Lower lobe of right lung (tissue), 2 donors: ENCODE results near the gene SEMA4G. TPM values are rescaled to one million over a fixed set of nuclear protein-coding genes. Genes with fewer than 3 reads are reported as not detected.

ENCODE experiments used
- ATAC-seq, 2 donors: fragments of 200-7000 bp; cut with Tn5 transposase; one replicate each; pipeline ENCODE4 v1.9.1; 2020 to 2022; ENCODE audit warnings: mild to moderate bottlenecking in 2 of 2, moderate library complexity in 2 of 2
- DNase-seq: peaks from one replicate; pipeline ENCODE4 v3.0.0-alpha.2; 2020
- H3K27ac ChIP-seq: fragments of 200-600 bp; one replicate; pipeline ENCODE4 v1.8.0; 2022
- H3K27me3 ChIP-seq: fragments of 200-600 bp; one replicate; pipeline ENCODE4 v1.8.0; 2022; ENCODE audit warnings: low read depth
- H3K36me3 ChIP-seq: fragments of 200-600 bp; one replicate; pipeline ENCODE4 v1.8.0; 2022; ENCODE audit warnings: mild to moderate bottlenecking
- H3K4me1 ChIP-seq: fragments of 200-600 bp; one replicate; pipeline ENCODE4 v1.8.0; 2022
- H3K4me3 ChIP-seq: fragments of 200-600 bp; one replicate; pipeline ENCODE4 v1.8.0; 2022; ENCODE audit warnings: mild to moderate bottlenecking
- H3K9me3 ChIP-seq: fragments of 200-600 bp; one replicate; pipeline ENCODE4 v1.8.0; 2022
- intact Hi-C: fragments of 100-400 bp; cut with DNase I; formaldehyde crosslinking; loops from one replicate; pipeline ENCODE4 v1.11.0; 2022
- total RNA-seq: library from RNA; stranded (reverse); fragmentation: NEBNext Ultra II Directional; extraction: Animal tissue kit (Norgen Biotek cat#: 25700); gene quantifications from one replicate; pipeline ENCODE4 v1.2.1, GENCODE V29; 2021
- TF ChIP-seq, protein P1 (sequence below): fragments of 200-600 bp; IDR thresholded peaks from one replicate; pipeline ENCODE4 v1.8.0; 2022; ENCODE audit warnings: antibody characterized with exemption, mild to moderate bottlenecking
- donor health status: DM: no; HTN: yes; CAD: no; lungs with severe emphysema.

SEMA4G gene
- total RNA-seq, 1 donor from 2014 or later, result 5.1 TPM

DNA sequence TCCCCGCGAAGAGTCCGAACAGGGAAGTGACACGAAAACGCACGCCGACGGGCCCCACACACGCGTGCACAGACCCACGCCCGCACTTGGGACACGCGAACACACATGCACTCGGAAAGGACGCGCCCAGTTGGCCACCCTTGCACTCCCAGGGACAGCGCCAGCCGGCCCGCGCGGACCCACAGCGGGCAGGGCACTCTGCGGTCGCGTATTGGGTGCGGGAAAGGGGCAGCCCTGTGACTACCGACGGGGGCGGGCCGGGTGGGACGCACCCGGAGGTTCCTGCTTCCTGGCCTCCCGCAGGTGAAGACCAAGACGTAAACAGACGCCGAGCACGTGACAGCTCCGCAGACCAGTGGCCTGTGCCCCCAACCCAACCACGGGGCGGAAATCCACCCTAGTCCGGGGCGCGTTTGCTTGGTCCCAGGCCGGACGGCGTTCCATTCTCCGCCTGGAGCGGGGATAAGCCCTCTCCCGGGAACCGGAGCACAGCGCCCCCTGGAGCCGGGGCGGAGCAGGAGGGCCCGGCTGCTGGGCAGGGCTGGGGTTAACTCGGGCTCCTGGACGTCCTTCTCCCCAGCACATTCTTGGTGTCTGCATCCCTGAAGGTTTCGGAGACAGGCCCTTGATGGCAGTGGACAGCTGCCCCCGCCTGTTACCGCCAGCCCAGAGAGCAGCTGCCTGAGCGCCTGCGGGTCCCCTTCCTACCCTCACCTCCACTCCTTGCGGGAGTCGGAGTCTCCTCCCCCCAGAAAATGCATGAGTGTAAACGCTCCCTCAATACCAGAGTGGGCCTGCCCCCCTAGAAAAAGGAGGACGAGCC lies 28.3 kb downstream of the SEMA4G start:
- TF ChIP-seq, protein P1, sequence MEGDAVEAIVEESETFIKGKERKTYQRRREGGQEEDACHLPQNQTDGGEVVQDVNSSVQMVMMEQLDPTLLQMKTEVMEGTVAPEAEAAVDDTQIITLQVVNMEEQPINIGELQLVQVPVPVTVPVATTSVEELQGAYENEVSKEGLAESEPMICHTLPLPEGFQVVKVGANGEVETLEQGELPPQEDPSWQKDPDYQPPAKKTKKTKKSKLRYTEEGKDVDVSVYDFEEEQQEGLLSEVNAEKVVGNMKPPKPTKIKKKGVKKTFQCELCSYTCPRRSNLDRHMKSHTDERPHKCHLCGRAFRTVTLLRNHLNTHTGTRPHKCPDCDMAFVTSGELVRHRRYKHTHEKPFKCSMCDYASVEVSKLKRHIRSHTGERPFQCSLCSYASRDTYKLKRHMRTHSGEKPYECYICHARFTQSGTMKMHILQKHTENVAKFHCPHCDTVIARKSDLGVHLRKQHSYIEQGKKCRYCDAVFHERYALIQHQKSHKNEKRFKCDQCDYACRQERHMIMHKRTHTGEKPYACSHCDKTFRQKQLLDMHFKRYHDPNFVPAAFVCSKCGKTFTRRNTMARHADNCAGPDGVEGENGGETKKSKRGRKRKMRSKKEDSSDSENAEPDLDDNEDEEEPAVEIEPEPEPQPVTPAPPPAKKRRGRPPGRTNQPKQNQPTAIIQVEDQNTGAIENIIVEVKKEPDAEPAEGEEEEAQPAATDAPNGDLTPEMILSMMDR, result peak; percentile 95
- H3K4me1 ChIP-seq, result peaks cover 40% of the 10 kb centered on the region
- intact Hi-C loops, result no loop called here
- H3K27me3 ChIP-seq, result no peaks in the 10 kb centered on the region
- no peaks in the 10 kb centered on the region for H3K9me3 ChIP-seq
- ATAC-seq (peak; percentile 78 to 80), DNase-seq (peak; percentile 88)
- H3K36me3 ChIP-seq, result peaks cover 16% of the 10 kb centered on the region
- H3K4me3 ChIP-seq, result peak overlapping the region; percentile 75
- H3K27ac ChIP-seq, result peak overlapping the region; percentile 98

DNA sequence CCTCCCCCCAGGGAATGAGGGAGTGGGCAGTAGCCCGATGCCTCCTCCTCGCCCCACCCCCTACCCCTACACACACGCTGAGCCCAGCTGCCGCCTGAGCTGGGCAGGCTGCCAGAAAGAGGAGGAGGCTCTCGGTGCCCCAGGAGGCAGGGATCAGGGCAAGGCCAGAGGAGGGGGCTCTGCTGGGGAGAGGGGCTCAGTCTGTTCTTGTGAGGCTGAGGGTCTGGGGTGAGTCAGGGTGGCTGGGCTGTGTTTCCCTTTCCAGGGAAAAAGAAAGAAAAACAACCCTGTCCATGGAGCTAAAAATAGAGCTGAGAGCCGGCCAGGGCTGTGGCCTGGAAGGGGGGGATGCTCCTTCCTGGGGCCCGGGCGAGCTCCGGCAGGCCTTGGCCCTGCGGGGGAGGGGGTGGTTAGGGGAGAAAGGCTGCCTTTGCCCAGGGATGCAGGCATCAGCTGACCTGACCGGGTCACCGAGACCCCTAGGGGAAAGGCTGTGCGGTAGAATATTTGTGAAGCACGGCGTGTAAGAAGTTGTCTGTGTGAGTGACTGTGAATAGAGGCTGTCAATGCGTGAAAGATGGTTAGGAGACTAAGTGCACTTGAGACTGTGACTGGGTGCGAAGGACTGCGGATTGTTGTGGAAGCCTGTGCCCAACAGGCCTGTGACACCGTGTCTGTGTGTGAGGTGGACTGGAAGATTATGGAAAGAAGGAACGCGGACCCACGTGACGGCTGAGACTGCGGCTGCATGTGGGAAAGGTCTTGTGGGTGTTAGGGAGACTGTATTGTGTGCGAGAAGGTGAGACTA lies 29.1 kb downstream of the SEMA4G start:
- intact Hi-C loops, result no loop called here
- Histone ChIP-seq H3K4me1 (peaks cover 48% of the 10 kb centered on the region), H3K9me3 (no peaks in the 10 kb centered on the region), H3K27ac (peak overlapping the region; percentile 98), H3K27me3 (no peaks in the 10 kb centered on the region), H3K4me3 (peak overlapping the region; percentile 75), H3K36me3 (peaks cover 16% of the 10 kb centered on the region)
- peak; percentile 88 for DNase-seq
- ATAC-seq, result peak; percentile 60 to 68
- TF ChIP-seq, protein P1, result no peak

DNA sequence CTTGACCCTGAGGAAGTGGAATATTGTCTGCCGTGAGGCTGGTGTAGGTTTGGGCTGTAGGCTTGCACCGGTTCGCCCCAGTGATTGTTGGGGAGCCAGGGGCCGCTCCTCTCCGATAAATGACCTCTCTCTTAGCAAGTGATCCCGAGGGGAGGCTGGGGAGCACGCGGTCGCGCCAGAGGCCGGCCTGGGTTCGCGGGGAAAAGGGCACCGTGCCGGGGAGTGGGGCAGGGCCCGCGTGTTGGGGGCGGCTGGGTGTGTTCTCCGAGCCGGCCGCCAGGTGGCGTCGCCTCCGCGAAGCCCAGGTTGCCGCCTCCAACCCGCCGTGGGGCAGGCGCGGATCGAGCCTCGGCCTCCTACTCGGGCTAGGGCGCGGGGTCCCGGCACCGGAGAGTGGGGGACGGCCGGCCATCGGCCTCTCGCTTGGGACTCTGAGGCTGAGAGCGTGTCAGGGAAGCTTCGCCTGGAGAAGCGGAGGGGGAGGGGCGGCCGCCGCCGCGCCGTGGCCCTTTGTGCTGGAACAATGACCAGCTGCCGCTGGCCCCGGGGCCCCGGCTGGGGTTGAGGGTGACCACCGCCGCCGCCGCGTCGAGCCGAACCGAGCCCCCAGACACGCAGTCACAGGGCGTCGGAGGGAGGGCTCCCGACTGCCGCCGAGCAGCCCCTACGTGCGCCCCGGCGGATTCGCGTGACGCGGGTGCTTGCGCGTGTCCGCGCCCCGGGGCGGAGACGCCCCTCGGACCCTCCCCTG lies 29.9 kb downstream of the SEMA4G start:
- peak; percentile 90 for DNase-seq
- intact Hi-C loops, result no loop called here

DNA sequence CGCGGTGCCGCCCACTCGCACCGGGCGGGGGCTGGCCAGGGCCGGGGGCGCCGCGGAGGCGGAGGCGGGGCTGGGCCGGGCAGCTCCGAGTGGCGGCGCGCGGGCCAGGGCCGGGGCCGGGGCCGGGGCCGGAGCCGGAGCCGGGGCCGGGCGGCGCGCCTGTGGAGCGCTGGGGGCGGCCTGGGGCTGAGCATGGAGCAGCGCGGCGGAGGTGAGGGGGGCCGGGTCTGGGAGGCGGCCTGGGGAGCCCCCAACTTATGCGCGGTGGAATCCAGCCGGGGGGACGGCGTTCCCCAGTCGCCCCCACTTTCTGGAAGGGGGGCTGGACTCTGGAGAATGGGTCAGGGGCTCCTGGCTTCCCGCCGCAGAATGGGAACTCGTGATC lies 30.4 kb downstream of the SEMA4G start, which contains the start of gene LZTS2:
TSS of gene LZTS2 (plus strand) at position 67 of the 385 bp plus-strand sequence. CDS start 2,731 bp downstream, outside the sequence.
- DNase-seq (no peak), ATAC-seq (no peak)

More for the DNA sequence above, 29.9 kb downstream of the SEMA4G start:
- Histone ChIP-seq H3K4me1 (peaks cover 55% of the 10 kb centered on the region), H3K4me3 (peak overlapping the region; percentile 75), H3K36me3 (peaks cover 19% of the 10 kb centered on the region), H3K9me3 (no peaks in the 10 kb centered on the region), H3K27me3 (no peaks in the 10 kb centered on the region), H3K27ac (peak overlapping the region; percentile 98)
- TF ChIP-seq, protein P1, result peak; percentile 94
- ATAC-seq, result peak; percentile 85 to 88

More for the DNA sequence above, 30.4 kb downstream of the SEMA4G start, which contains the start of gene LZTS2:
- Histone ChIP-seq H3K4me1 (peaks cover 60% of the 10 kb centered on the region), H3K27ac (peak within 1 kb of the TSS; percentile 98), H3K36me3 (peaks cover 22% of the 10 kb centered on the region), H3K9me3 (no peaks in the 10 kb centered on the region), H3K4me3 (peak within 1 kb of the TSS; percentile 75), H3K27me3 (no peaks in the 10 kb centered on the region)
- TF ChIP-seq, protein P1, result no peak
- intact Hi-C loops, result no loop called here
